ENCODE measurements around the gene EPS8L1.

DNA sequence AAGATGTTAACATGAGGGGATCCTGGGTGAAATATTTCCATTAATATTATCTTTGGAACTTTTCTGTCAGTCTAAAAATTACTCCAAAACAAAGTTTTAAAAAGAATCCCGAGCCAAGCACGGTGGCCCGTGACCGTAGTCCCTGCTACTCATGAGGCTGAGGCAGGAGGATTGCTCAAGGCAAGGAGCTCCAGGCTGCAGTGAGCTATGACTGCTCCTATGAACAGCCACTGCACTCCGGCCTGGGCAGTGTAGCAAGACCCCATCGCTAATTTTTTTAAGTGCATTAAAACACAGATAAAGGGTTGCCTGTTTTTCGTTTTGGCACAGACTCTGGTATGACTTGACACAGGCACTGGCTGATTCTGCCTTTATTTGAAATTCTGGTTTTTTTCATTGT, 44.5 kb upstream of the EPS8L1 start:
- TF ChIP-seq CTCF (conservative IDR thresholded peaks at IDR 0.05) (no peak), EZH2 (IDR thresholded peaks at IDR 0.05; ENCODE audit: low read depth) (no peak)

Data from PC-9 (cell line).